ENCODE data around the gene MDK.

MDK gene

DNA sequence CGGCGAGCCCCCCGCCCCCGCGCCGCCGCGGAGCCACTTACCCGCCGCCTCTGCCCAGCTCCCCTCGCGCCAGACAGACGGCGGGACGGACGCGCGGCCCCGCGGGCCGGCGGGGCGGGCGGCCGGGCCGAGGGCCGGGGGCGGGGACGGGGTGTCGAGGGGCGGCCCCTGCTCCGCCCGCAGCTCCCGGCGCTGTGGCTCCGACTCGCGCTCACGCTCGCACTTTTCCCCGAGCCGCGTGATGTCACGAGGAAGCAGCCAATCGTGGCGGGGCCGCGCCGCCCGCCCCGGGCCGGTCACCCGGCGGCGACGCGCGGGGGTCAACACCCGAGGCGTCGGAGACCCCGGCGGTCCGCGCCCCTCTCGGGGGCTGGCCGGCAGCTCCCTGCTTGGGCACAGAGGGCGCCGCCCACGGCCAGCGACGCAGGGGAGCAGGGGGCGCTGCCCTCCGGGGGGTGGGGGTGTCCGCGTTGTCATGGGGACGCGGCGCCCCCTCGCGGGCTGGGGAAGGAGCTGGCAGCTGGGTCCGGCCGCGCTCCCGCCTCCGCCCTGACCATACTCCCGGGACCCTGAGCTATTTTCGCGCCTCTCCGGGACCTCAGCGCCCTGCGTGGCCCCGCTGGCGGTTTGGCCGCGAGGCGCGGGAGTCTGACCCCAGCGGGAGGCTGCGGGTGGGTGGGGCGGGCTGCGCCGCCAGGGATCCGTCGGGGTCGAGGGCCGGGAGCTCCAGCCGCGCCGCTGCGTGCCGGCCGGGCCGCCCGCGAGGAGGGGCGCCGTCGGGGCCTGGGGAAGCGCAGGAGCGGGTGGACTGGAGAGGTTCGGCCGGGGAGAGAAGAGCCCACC is 10.3 kb downstream of the MDK start, which contains the start of gene CHRM4:
Gene CHRM4, minus strand, starts transcription at position 199 of the 843 bp plus-strand sequence. CDS start 5,219 bp downstream, outside the sequence.
- DNase-seq (ENCODE audit: low read depth, low spot score): no peak
- TF ChIP-seq, protein P1, sequence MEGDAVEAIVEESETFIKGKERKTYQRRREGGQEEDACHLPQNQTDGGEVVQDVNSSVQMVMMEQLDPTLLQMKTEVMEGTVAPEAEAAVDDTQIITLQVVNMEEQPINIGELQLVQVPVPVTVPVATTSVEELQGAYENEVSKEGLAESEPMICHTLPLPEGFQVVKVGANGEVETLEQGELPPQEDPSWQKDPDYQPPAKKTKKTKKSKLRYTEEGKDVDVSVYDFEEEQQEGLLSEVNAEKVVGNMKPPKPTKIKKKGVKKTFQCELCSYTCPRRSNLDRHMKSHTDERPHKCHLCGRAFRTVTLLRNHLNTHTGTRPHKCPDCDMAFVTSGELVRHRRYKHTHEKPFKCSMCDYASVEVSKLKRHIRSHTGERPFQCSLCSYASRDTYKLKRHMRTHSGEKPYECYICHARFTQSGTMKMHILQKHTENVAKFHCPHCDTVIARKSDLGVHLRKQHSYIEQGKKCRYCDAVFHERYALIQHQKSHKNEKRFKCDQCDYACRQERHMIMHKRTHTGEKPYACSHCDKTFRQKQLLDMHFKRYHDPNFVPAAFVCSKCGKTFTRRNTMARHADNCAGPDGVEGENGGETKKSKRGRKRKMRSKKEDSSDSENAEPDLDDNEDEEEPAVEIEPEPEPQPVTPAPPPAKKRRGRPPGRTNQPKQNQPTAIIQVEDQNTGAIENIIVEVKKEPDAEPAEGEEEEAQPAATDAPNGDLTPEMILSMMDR (IDR thresholded peaks at IDR 0.05; ENCODE audit: low read depth, low read length): peak; percentile 46
- H3K4me3 ChIP-seq (ENCODE audit: low read depth, low read length): peak within 1 kb of the TSS; percentile 17
- in situ Hi-C loops (cut with HindIII; ENCODE audit: low sequenced_read_pairs): no loop called here

DNA sequence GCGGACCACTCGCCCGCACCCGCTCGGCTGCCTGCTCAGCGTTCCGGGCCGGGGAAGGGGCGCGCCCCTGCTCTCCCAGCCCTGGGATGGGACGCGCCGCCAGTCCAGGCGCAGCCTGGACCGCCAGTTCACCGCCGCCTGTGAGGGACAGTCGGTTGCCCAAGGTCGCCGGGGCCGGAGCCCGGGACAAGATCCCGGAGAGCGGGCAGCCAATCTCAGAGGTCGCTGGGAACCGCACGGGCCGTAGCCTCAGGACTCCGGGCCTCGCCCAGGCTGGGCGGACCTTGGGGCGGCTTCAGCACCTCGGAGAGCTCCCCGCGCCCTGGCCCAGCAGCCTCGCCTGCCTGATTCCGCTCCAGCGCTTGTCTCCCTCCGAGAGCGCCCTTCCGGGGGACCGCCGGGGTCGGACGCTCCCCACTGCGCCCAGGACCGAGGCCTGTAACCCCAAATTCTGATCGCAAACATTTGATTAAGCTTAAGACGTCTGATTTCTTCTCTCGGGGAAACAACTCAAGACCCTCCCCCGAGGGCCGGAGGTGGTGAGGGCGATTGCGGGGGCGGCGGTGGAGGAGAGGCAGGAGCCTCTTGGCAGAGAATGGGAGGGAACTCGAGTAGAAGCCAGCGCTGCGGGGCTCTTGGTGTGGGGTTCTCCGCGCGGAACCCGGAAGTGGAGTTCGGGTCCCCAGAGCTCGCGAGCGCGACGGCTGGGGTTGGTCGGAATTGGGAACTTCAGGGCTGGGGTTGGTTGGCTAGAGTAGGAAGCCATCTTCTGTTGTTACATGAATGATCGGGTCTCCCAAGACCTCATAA is 11.2 kb downstream of the MDK start:
- TF ChIP-seq, protein P1 (IDR thresholded peaks at IDR 0.05; ENCODE audit: low read depth, low read length): no peak
- H3K4me3 ChIP-seq (ENCODE audit: low read depth, low read length): peak overlapping the region; percentile 15
- peak; percentile 76 for DNase-seq (ENCODE audit: low read depth, low spot score)
- in situ Hi-C loops (cut with HindIII; ENCODE audit: low sequenced_read_pairs): no loop called here

DNA sequence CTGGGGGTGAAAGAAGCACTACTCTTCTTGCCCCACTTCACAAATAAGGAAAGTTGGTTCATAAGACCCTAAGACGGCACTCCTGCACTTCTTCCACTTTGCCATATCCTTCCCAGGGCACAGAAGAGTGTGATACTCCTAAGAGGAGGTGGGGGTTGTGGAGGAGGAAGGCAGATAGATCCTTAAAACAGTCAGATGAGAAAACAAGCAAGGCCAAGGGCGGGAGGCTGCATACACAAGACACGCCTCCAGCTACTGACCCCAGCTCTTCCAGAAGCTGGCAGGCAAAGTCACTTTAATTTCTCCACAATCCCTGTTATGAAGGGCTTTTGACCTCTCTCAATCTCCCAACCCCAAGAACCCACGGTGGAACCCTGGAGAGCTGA is 11.8 kb downstream of the MDK start:
- no peak overlapping the region for H3K4me3 ChIP-seq (ENCODE audit: low read depth, low read length)
- in situ Hi-C loops (cut with HindIII; ENCODE audit: low sequenced_read_pairs): no loop called here
- TF ChIP-seq, protein P1 (IDR thresholded peaks at IDR 0.05; ENCODE audit: low read depth, low read length): no peak
- DNase-seq (ENCODE audit: low read depth, low spot score): no peak

DNA sequence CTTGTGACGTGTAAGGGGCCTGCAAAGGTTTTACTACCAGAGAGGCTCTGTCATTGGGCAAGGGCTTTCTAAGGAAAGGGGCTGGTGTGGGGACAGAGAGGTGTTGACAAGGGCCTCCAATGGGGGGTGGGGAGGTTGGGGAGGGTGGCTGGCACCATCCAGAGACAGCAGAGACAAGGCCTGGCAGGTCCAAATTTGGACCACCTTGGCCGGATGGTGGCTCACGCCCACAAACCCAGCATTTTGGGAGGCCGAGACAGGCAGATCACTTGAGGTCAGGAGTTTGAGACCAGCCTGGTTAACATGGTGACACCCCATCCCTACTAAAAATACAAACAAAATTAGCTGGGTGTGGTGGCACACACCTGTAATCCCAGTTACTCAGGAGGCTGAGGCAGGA is 12.3 kb downstream of the MDK start:
- in situ Hi-C loops (cut with HindIII; ENCODE audit: low sequenced_read_pairs): no loop called here
- no peak for DNase-seq (ENCODE audit: low read depth, low spot score)
- no peak overlapping the region for H3K4me3 ChIP-seq (ENCODE audit: low read depth, low read length)
- TF ChIP-seq, protein P1 (IDR thresholded peaks at IDR 0.05; ENCODE audit: low read depth, low read length): no peak

- TF ChIP-seq, protein P1 (IDR thresholded peaks at IDR 0.05; ENCODE audit: low read depth, low read length): no peak
- no peak for DNase-seq (ENCODE audit: low read depth, low spot score)
- H3K4me3 ChIP-seq (ENCODE audit: low read depth, low read length): no peak overlapping the region
- in situ Hi-C loops (cut with HindIII; ENCODE audit: low sequenced_read_pairs): no loop called here
Observed at GRCh38 chr11:46397526-46397925, 16.1 kb downstream of the MDK start.

DNA sequence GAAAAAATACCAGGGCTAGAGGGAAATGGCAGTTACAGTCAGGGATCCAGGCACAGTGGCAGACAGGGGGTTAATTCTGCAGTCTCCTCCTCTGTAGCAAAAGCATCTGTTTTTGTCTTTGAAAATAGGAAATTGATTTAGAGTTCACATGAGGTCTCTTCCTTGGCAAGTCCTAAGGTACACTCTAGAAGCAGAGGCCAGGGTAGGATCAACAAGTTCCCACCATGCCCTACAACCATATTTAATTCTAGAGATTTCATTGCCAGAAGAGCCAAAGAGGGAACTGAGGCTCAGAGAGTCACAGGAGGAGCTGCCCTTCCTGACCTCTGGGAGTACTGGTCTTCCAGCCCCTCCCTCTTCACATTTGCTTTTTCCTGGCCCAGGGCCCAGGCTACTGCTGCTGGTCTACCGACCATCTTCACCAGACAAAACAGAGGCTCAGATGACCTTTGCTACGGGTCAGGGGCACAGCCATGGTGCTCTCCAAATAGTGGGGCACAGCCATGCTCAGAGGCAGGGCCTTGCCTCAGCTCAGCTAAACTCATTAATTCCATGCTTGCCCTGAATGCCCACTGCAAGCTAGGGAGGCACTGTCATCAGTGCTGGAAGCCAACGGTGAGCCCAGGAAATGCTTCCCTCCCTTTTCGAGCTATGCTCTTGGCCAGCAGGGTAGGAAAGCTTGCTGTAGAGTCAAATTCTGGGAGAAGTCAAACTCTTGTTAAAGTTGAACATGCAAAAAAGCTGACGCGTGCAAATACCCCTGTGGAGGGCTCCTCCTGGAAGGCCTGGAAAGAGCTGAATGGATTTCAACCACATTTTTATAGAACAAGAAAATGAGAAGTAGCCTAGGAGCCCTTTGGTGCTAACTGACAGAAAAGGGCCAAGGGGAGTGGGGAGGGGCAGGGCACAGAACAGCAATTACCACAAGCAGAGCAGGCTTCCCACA is 21.8 kb downstream of the MDK start:
- no peak for DNase-seq (ENCODE audit: low read depth, low spot score)
- TF ChIP-seq, protein P1 (IDR thresholded peaks at IDR 0.05; ENCODE audit: low read depth, low read length): no peak
- no peak overlapping the region for H3K4me3 ChIP-seq (ENCODE audit: low read depth, low read length)
- in situ Hi-C loops (cut with HindIII; ENCODE audit: low sequenced_read_pairs): no loop called here

Measured in astrocyte of the spinal cord (primary cell).